Activated CD4-positive, alpha-beta T cell treated with anti-CD3 and anti-CD28 coated beads, Interleukin-2, amount 50 U/mL, for 16 hours (primary cell): Measurements from ENCODE around the gene KAZN.

ENCODE experiments used
- DNase-seq: peaks from one replicate; pipeline ENCODE4 v3.0.0-alpha.2; 2020

The KAZN gene

DNA sequence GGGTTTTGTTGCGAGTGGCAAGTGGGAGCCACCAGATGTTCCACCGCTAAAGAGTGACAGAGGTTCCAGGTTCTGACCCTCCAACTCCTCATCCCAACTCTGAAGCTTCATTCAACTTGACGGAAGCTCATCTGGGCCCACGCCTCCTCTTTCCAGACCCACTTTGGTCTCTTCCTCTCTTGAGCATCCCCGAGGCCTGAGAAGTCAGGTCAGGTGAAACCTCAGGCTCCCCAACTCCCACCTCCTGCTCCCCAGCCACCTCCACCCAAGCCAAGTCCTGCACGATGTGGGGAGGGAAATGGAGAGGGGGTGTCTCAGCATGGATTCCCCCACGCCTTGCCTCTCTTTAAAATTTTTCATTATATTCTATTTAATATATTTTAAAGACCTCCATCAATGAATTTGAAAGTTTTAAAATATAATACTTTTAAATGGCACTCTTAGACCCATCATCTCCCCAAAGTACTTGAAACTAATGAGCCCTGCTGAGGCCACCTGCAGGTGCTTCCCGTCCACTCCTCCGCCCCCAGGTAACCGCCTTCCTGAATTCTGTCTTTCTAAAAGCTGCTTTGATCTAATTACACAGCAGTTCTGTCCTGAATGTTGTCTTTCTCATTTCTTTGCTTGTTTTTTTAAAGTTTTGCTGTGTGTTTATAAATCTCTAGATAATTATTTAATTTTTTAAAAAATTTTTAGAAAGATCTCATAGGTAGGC is 238.1 kb downstream of the KAZN start:
- DNase-seq, result no peak

DNA sequence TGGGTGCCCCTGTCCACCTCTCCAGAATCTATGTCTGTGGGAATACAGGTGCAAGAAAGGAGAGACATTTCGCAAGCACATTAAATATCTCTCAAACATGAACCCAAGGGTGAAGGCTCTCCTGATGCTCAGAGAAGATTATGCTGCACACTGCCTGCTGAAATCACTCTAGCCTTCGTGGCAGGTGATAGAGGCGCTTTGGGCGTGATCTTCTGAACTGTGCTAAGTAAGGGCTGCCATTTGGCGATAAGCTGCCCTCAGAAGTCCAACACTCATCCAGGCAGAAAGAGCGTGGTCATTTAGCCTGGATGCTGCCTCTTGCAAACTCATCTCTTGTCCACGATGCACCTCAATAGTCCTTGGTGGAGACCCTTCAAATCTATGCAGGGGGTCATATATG is 241.9 kb downstream of the KAZN start:
- DNase-seq, result no peak

GRCh38 chr1:14841456-14841855 is 243.0 kb downstream of the KAZN start:
- no peak for DNase-seq

GRCh38 chr1:14841951-14842350 is 243.5 kb downstream of the KAZN start:
- no peak for DNase-seq

- no peak for DNase-seq
Observed at GRCh38 chr1:14842361-14842760, 243.9 kb downstream of the KAZN start.

DNA sequence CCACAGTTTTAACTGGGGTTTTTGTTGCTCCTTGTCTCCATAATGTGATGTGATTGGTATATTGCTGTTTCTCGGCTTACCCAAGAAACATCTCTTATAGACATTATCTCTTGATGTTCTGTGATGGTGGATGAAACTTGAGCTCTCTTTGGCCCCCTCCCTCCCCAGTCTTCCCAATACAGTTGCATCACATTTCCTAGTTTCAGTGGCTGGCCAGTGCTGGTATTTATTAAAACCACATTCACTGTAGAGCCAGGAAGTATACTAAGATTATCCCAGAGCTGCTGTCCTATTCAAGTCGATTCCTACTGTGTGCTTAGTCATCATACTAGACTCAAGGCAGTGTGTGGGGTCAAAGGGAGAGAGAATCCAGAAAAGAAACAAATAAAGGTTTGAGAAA is 244.4 kb downstream of the KAZN start:
- no peak for DNase-seq

- no peak for DNase-seq
Observed at GRCh38 chr1:14843525-14843924, 245.0 kb downstream of the KAZN start.

GRCh38 chr1:14844356-14844755 is 245.9 kb downstream of the KAZN start:
- no peak for DNase-seq

DNA sequence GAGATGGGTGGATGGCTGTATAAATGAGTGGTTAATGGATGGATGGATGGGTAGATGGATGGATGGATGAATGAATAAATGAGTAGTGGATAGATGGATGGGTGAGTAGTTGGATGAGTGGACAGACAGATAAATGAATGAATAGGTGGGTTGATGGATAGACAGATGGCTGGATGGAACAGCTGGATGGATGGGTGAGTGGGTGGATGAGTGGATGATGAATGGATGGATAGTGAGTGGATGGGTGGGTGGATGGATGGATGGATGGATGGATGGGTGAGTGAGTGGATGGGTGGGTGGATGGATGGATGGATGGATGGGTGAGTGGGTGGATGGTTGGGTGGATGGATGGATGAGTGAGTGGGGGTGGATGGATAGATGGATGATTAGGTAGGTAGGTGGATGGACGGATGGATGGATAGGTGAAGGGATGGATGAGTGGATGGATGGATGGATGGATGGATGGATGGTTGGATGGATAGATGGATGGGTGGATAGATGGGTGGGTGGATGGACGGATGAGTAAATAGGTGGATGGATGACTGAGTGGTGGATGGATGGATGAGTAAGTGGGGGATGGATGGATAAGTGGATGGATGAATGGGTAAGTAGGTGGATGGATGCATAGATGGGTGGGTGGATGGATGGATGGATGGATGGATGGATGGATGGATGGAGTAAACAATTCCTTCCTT is 246.6 kb downstream of the KAZN start:
- DNase-seq, result no peak

DNA sequence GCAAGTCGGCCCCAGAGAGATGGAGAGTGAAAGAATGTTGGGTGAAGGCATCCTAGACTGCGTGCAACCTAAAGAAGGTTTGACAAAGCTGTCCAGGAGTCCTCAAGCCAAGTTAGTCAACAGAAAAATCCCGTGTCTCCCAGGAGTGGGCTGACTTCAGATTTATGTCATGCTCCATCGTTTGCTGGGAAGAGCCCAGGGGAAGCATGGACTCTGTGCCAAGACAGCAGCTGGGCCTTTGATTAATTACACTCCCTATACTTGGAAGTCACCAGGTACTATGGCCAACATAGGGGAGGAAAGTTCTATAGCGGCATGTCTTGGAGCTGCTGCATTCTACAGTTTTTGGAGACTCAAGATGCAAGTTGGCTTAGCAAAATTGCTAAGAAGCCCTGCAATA is 247.4 kb downstream of the KAZN start:
- no peak for DNase-seq

- DNase-seq, result no peak
Observed at GRCh38 chr1:14846688-14847087, 248.2 kb downstream of the KAZN start.

DNA sequence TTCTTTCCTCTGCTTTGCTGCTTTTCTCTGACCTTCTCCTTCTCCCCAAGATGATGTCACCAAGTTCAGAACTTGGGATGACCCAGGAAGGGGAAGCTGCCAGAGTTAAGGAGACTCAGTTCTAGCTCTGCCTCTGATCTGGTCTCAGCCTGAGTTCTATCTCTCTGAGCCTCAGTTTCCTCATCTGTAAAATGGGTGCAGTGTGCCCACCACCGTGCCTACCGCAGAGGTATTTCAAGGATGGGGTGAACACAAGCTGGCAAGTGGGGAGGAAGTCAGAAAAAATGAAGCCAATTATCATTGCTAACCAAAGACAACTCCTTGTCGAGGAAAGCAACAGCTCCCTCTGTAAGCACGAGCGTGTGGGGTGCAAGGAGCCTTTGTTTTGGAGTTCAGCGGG is 249.7 kb downstream of the KAZN start:
- no peak for DNase-seq

GRCh38 chr1:14848625-14849024 is 250.1 kb downstream of the KAZN start:
- DNase-seq, result no peak

DNA sequence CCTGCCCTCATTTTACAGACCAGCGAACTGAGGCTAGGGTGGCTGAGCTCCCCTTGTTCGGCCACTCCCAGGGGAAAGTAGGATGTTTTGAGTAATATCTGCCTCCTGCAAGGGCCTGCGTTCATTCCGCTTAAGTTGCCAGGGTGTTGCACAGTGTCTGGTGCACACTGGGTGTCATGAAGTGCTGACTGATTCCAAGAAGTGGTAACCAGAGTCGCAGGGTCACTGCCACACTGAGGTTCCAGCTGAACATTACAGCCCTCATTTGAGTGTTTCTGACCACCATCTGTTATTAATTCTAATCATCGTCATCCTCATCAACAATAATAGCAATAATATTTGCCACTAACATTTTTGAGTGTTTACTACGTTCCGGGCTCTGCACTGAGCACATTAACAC is 250.6 kb downstream of the KAZN start:
- DNase-seq, result no peak

GRCh38 chr1:14850563-14850962 is 252.1 kb downstream of the KAZN start:
- no peak for DNase-seq

DNA sequence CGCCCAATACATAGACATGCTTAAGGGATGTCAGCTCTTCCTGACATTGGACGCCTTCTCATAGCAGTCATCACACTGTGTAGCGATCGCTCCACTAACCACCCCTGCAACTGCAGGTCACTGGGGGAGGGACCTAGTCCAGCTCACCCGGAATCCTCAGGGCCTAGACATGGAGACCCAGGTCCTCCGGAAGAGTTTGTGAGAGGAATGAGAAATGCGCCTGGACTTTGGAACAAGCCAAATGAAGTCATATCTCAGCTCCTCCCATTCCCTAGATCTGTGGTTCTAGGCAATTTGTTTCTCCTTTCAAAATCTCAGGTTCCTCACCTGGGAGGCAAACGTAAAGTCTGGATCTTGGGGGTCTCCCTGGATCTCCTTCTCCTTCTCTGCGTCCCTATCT is 253.3 kb downstream of the KAZN start:
- no peak for DNase-seq

DNA sequence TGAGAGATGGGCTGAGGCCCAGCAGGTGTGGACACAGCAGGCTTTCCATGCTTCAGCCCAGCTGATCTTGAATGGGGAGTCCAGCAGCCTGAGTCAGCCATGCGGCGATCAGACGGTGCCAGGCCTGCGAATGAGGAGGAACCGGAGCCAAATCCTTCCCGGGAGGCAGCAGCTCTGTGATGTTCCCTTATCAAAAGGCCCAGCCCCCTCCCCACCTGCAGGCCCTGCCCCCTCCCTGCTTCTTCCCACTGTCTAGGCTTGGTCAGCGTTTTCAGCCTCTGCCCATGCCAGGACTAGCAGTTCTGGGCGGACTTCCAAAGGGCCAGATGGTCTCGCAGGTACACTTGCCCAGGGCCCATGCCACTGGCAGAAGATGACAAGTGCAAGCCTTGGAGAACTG is 253.8 kb downstream of the KAZN start:
- DNase-seq, result no peak

- DNase-seq, result no peak
Observed at GRCh38 chr1:14853518-14853917, 255.0 kb downstream of the KAZN start.

- no peak for DNase-seq
Observed at GRCh38 chr1:14855268-14855667, 256.8 kb downstream of the KAZN start.

GRCh38 chr1:14855801-14856200 is 257.3 kb downstream of the KAZN start:
- DNase-seq, result no peak

DNA sequence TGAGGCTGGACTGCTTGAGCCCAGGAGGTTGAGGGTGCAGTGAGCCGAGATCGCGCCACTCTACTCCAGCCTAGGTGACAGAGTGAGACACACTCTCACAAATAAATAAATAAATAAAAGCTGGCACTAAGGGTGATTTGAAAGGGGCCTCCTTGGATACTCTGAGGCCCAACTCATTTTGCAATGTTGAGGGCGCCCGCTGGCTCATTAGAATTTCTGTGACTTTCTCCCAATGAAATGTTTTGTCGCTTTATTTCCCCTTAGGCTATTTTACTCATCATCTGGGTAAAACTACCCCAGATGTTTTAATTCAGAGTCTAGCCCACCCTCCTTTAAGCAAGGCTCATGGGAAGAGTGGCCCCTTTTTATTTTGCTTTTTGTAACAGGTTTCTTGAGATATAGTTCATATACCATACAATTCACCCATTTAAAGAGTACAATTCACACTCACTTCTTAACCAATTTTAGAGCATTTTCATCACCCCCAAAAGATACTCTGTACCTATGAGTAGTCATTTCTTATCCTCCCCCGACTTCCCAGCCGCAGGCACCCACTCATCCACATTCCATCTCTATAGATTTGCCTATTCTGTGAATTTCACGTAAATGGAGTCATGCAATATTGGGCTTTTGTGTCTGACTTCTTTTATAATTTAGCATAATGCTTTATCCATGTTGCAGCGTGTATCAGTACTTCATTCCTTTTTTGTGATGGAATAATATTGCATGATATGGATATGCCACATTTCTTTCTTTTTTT is 259.1 kb downstream of the KAZN start:
- no peak for DNase-seq

DNA sequence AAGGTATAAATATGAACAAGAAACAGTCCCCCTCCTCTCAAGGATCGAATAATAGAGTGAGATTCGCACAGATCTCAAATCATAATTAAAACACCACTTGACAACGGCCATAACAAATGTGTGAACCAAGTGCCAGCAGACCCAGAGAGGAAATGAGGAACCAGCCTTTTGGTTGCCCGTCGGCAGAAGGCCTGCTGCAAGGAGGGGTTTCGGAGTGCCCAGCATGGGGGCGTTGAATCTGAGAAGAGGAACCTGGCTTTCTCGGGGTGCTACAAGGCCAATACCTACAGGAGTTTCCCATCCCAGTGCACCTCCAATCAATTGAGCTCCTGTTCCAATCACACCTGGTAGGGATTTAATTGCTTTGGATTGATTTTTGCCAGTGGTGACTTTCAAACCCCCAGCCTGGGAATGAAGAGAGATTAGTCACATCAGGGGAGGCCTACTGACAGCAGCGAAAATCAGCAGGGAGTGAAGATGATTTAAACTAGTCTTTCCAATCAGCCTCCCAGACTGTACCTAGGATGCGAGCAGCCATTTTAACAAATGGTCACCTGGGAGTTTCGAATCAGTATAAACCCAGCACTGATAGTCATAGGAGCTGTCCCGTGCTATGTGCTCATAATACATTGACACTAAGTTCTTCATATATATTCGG is 263.8 kb downstream of the KAZN start:
- DNase-seq, result no peak

GRCh38 chr1:14865106-14865505 is 266.6 kb downstream of the KAZN start:
- no peak for DNase-seq
